Adrenal gland (tissue), 12 donors: ENCODE measurements around the gene CIC. TPM values are rescaled to one million over a fixed set of nuclear protein-coding genes. Genes with fewer than 3 reads are reported as not detected.
"Not testable (repeated sequence)": the region's sequence is repeated elsewhere in the genome, so short reads cannot be mapped to it uniquely, and the experiment has no call there.

Experiments used
- DNase-seq, 7 donors: peaks; one replicate each; pipeline ENCODE4 v3.0.0-alpha.2; 2019 to 2020
- H3K27ac ChIP-seq, 5 donors: fragments of 200-600 bp; sonication (generic) in 4 of 5; 1 replicate in 3 of 5; 2 replicates in 2 of 5; pipeline versions ENCODE4 v1.5.1 to v1.8.0; 2016 to 2020; ENCODE audit warnings: mild to moderate bottlenecking in 1 of 5
- H3K27me3 ChIP-seq: fragments of 200-600 bp; 2 replicates; pipeline ENCODE4 v1.8.0; 2021
- H3K36me3 ChIP-seq, 2 donors: fragments of 200-600 bp; replicated peaks in 1 of 2; 1 replicate in 1 of 2; 2 replicates in 1 of 2; pipeline versions ENCODE4 v1.5.1 to v1.8.0; 2018 to 2022
- H3K4me1 ChIP-seq, 2 donors: fragments of 200-600 bp; replicated peaks in 1 of 2; 1 replicate in 1 of 2; 2 replicates in 1 of 2; pipeline versions ENCODE4 v1.5.1 to v1.8.0; 2018 to 2021
- H3K4me3 ChIP-seq, 4 donors: fragments of 200-600 bp; sonication (generic) in 3 of 4; one replicate each; pipeline ENCODE4 v1.5.1; 2016 to 2018
- H3K9me3 ChIP-seq, 3 donors: fragments of 200-600 bp; sonication (generic) in 1 of 3; replicated peaks in 1 of 3; 1 replicate in 2 of 3; 2 replicates in 1 of 3; pipeline versions ENCODE4 v1.5.1 to v1.8.0; 2016 to 2021
- POLR2A ChIP-seq, 2 donors: fragments of 450-650 bp; IDR thresholded peaks; one replicate each; pipeline ENCODE4 v1.6.1; 2017; ENCODE audit warnings: antibody characterized with exemption in 2 of 2, mild to moderate bottlenecking in 2 of 2, moderate library complexity in 1 of 2
- WGBS, 4 donors: extraction: QIAGEN DNeasy Blood & Tissue Kit in 2 of 4; methylation state at CpG; one replicate each; pipeline versions ENCODE4 v1.1.5 to v1.1.7; 2013 to 2017; 5-methylcytosine and 5-hydroxymethylcytosine counted together
- intact Hi-C, 2 donors: fragments of 100-400 bp; cut with DNase I; formaldehyde crosslinking; loops; one replicate each; pipeline versions ENCODE4 v1.14.1 to v1.15.0; 2022 to 2023
- polyA plus RNA-seq, 3 donors: library from polyadenylated mRNA; stranded (reverse); fragments of 200-250 nt in 2 of 3; fragments of 350-450 nt in 1 of 3; fragmentation: Illumina TruSeq in 1 of 3; extraction: RNeasy Lipid Tissue Mini Kit (QIAGEN cat#74804) in 1 of 3; gene quantifications; one replicate each; pipeline ENCODE4 v1.2.3, GENCODE V29; 2013 to 2014
- total RNA-seq, 9 donors: library from RNA; depleted of rRNA in 4 of 9; stranded (reverse); fragments of >200 nt in 4 of 9; fragments of 120-200 nt in 1 of 9; fragmentation: NEBNext Ultra II Directional in 1 of 9; extraction: Animal tissue kit (Norgen Biotek cat#: 25700) in 1 of 9; gene quantifications; one replicate each; pipeline versions ENCODE4 v1.1.0 to v1.2.4, GENCODE V29; 2013 to 2023
- TF ChIP-seq, protein P1 (sequence below), 6 experiments: fragments of 450-650 bp in 4 of 6; fragments of 200-600 bp in 2 of 6; sonication (generic) in 1 of 6; IDR thresholded peaks; 1 replicate in 5 of 6; 2 replicates in 1 of 6; pipeline versions ENCODE4 v1.5.1 to v1.8.0; 2016 to 2021; ENCODE audit warnings: antibody characterized with exemption in 6 of 6, mild to moderate bottlenecking in 2 of 6, moderate library complexity in 1 of 6
- donor health status: healthy with polysubstance abuse.
- donor health status: Bipolar disorder and iron deficiency.
- donor health status: DM: yes; HTN: yes; CAD: no.
- donor health status: DM: no; HTN: no; CAD: no.
- donor health status: DM: no; HTN: no; CAD: no.
- donor health status: DM: yes; HTN: yes; CAD: no.

Gene CIC
- total and polyA plus RNA-seq, 12 donors: 11.9 to 171 (median 71.9) TPM

DNA sequence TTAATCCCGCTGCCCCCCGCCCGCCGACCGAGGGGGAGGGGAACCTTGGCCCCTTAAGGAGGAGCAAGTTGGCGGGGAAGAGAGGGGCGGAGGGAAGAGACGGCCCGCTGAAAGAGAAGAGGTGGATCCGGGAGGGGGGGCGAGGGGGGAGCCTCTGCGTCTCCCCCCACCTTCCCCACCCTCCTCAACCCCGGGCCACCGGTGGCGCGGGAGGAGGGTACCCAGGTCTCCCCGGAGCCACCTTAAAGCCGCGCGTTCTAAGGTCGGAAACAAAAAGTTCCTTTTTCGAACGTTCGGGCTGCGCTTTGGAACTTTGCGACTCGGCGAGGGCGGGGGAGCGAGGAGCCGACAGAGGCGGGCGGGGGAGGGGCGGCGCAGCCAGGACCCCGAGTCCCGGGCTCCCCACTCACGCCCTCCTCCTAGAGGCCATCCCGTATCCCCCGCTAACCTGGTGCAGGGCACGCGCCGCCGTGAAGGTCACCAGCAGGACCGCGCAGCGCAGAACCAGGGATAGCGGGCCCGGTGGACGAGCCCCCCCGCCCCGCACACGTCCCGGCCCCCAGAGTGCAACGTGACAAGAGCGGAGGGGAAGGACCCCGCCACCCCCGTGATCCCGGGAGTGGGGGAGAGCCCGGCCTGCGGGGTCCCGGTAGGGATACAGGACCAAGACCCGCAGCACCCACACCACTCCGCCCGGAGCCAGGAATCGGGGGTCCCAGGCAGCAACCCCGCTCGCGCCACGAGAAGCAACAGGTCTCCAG lies 14.8 kb upstream of the CIC start:
- peaks cover 44 to 51% of the 10 kb centered on the region in 2 donors for H3K4me1 ChIP-seq
- no peaks in the 10 kb centered on the region for H3K9me3 ChIP-seq
- WGBS, 4 donors: 0 to 4% (median 1%) methylated on average over 4 to 69 of the region's 70 CpGs
- peaks cover 0 to 9% of the 10 kb centered on the region in 2 donors for H3K36me3 ChIP-seq
- H3K27me3 ChIP-seq: no peaks in the 10 kb centered on the region
- peak overlapping the region; percentile 62 to 90 (median 86) for H3K4me3 ChIP-seq
- peak; percentile 67 to 85 (median 80) for DNase-seq
- intact Hi-C loops: loop anchor here in 1 of 2 donors (2.0 kb wide), 1 partner anchor 15 kb away; the partner anchor contains the start of gene CIC
- peak in 1 of 2 donors; percentile 49 for TF ChIP-seq POLR2A (IDR thresholded peaks at IDR 0.05)
- TF ChIP-seq, protein P1, sequence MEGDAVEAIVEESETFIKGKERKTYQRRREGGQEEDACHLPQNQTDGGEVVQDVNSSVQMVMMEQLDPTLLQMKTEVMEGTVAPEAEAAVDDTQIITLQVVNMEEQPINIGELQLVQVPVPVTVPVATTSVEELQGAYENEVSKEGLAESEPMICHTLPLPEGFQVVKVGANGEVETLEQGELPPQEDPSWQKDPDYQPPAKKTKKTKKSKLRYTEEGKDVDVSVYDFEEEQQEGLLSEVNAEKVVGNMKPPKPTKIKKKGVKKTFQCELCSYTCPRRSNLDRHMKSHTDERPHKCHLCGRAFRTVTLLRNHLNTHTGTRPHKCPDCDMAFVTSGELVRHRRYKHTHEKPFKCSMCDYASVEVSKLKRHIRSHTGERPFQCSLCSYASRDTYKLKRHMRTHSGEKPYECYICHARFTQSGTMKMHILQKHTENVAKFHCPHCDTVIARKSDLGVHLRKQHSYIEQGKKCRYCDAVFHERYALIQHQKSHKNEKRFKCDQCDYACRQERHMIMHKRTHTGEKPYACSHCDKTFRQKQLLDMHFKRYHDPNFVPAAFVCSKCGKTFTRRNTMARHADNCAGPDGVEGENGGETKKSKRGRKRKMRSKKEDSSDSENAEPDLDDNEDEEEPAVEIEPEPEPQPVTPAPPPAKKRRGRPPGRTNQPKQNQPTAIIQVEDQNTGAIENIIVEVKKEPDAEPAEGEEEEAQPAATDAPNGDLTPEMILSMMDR (IDR thresholded peaks at IDR 0.05): peak in 1 of 6 experiments; percentile 11
- H3K27ac ChIP-seq: peak overlapping the region; percentile 88 to 100 (median 99)

GRCh38 chr19:42254850-42255765 lies 13.9 kb upstream of the CIC start, which contains the start of gene ERF:
ERF (minus strand) TSS chr19:42255128; CDS start chr19:42254999, 129 bp downstream.
- H3K27ac ChIP-seq: peak within 1 kb of the TSS; percentile 88 to 100 (median 99)
- peak within 1 kb of the TSS; percentile 65 to 90 (median 86) for H3K4me3 ChIP-seq
- WGBS, 4 donors: 0 to 3% (median 0%) methylated on average over 3 to 75 of the region's 75 CpGs
- no peaks in the 10 kb centered on the region for H3K27me3 ChIP-seq
- peaks cover 40 to 43% of the 10 kb centered on the region in 2 donors for H3K4me1 ChIP-seq
- DNase-seq: peak; percentile 93 to 97 (median 95)
- peaks cover 0 to under 1% of the 10 kb centered on the region in 2 donors for H3K36me3 ChIP-seq
- TF ChIP-seq, protein P1 (IDR thresholded peaks at IDR 0.05): no peak
- TF ChIP-seq POLR2A (IDR thresholded peaks at IDR 0.05): peak; percentile 97 to 99
- intact Hi-C loops: loop anchor here in 1 of 2 donors (2.0 kb wide), 1 partner anchor 14 kb away; the partner anchor contains the start of gene CIC
- no peaks in the 10 kb centered on the region for H3K9me3 ChIP-seq

DNA sequence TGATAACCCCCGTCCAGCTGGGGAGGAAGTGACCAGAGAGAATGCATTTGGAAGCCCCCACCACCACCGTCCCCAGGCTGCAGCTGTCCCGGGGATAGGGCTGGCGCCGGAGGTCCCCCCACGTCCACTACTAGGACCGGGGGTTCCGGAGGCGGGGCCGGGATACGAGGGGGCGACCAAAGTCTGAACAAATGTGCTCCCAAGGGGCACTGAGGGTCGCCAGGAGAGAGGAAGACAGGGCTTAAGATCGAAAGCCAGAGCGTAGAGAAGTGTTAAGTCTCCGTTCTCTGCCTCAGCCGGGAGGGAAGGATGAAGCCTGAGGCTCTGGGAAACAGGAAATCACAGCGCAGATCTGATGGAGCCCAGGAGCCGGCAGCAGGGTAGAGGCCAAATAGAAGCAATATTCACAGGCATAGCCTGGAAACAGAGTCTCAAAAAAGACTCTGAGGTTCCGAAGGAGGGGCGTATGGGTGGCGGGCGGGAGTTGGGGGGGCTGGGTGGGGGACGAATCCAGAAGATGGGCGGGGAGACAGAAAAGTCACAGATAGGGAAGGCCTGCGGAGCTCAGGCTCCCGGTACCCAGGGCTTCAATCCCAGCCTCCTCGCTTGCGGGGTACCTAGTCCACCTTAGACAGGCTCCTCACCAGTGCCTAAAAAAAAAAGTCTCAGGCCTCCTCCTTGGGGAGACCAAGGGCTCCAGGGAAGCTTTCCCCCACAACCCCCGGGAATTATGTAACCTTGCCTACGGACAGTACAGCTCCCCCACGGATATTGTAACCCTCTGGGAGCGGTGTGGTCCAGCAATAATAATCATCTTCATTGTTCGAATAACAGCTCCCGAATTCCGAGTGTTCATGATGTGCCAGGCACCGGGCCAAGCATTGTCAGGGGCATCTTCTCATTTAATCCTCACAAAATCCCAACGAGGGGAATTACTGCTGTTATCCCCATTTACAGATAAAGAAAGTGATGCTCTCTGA lies 13.0 kb upstream of the CIC start:
- Histone ChIP-seq H3K27ac (peak overlapping the region; percentile 54 to 100 (median 99)), H3K36me3 (no peaks in the 10 kb centered on the region), H3K4me3 (peak overlapping the region in 3 of 4 donors; percentile 65 to 90 (median 81)), H3K9me3 (no peaks in the 10 kb centered on the region), H3K4me1 (peaks cover 31 to 33% of the 10 kb centered on the region in 2 donors), H3K27me3 (no peaks in the 10 kb centered on the region)
- TF ChIP-seq, protein P1 (IDR thresholded peaks at IDR 0.05): no peak
- peak; percentile 25 to 54 for TF ChIP-seq POLR2A (IDR thresholded peaks at IDR 0.05)
- intact Hi-C loops: loop anchor here in 1 of 2 donors (2.0 kb wide), 1 partner anchor 13 kb away; the partner anchor contains the start of gene CIC
- peak in 6 of 7 donors; percentile 53 to 78 (median 62) for DNase-seq
- WGBS, 4 donors: 5 to 6% (median 5%) methylated on average over 32 to 38 of the region's 38 CpGs

DNA sequence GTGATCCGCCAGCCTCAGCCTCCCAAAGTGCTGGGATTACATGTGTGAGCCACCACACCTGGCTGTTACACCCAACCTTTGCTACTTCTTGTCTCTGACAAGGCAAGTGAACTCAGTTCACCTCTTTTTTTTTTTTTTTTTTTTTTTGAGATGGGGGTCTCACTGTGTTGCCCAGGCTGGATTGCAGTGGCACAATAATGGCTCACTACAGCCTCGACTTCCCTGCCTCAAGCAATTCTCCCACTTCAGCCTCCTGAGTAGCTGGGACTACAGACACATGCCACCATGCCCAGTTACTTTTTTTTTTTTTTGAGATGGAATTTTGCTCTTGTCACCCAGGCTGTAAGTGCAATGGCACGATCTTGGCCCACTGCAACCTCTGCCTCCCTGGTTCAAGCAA lies 11.2 kb upstream of the CIC start:
- H3K36me3 ChIP-seq, H3K4me3 ChIP-seq, H3K9me3 ChIP-seq, intact Hi-C loops, H3K27me3 ChIP-seq, H3K27ac ChIP-seq, DNase-seq: not testable (repeated sequence)
- 78 to 94% (median 86%) methylated on average over 3 of the region's 3 CpGs for WGBS, 4 donors
- peaks cover 13 to 16% of the 10 kb centered on the region in 2 donors for H3K4me1 ChIP-seq
